ENCODE measurements around the gene ZNF25. TPM values are rescaled to one million over a fixed set of nuclear protein-coding genes. Genes with fewer than 3 reads are reported as not detected.

Gene ZNF25
- total and polyA plus RNA-seq, 2 experiments from 2014 or later, result 0.23 to 0.76 TPM

GRCh38 chr10:37906382-37906781, 70.1 kb downstream of the ZNF25 start:
- TF ChIP-seq ZNF114 (CRISPR knock-in tag; IDR thresholded peaks at IDR 0.05) (no peak), ETS1 (IDR thresholded peaks at IDR 0.05) (no peak), STAT1 (IDR thresholded peaks at IDR 0.05; ENCODE audit: unreplicated experiment) (no peak), REST (IDR thresholded peaks at IDR 0.05; ENCODE audit: unreplicated experiment) (no peak), ZNF331 (CRISPR knock-in tag; IDR thresholded peaks at IDR 0.05; ENCODE audit: low read depth) (no peak), EZH2 (IDR thresholded peaks at IDR 0.05; ENCODE audit: low read depth, unreplicated experiment) (no peak), NANOG (IDR thresholded peaks at IDR 0.05; ENCODE audit: borderline replicate concordance) (no peak), POLR2AphosphoS5 (IDR thresholded peaks at IDR 0.05; ENCODE audit: low read depth) (no peak), CTCF (conservative IDR thresholded peaks at IDR 0.05; ENCODE audit: low read depth in 2 of 2) (no peak), EZH2phosphoT487 (IDR thresholded peaks at IDR 0.05; ENCODE audit: unreplicated experiment) (no peak), CREB1 (CRISPR knock-in tag; IDR thresholded peaks at IDR 0.05; ENCODE audit: low read depth) (no peak), JUNB (IDR thresholded peaks at IDR 0.05; ENCODE audit: unreplicated experiment) (no peak), ZNF462 (CRISPR knock-in tag; IDR thresholded peaks at IDR 0.05) (no peak)
- Histone ChIP-seq H3K4me1 (ENCODE audit: insufficient read depth) (no peaks in the 10 kb centered on the region), H3K36me3 (ENCODE audit: insufficient read depth) (no peaks in the 10 kb centered on the region), H3K4me2 (no peak overlapping the region), H4K20me1 (replicated peaks; ENCODE audit: insufficient read depth) (no peaks in the 10 kb centered on the region), H3F3A (replicated peaks; ENCODE audit: low read depth) (no peaks in the 10 kb centered on the region), H3K27ac (ENCODE audit: low read depth) (no peak overlapping the region), H2AFZ (no peak overlapping the region), H3K9me2 (ENCODE audit: insufficient read depth) (no peaks in the 10 kb centered on the region), H3K27me3 (ENCODE audit: insufficient read depth) (no peaks in the 10 kb centered on the region), H3K79me2 (replicated peaks; ENCODE audit: insufficient read depth) (no peaks in the 10 kb centered on the region), H3K4me3 (no peak overlapping the region)
- no peak overlapping the region for H3K27ac Mint-ChIP-seq
- H3K36me3 Mint-ChIP-seq (ENCODE audit: low read depth), result peaks cover 24% of the 10 kb centered on the region
- ATAC-seq, result no peak
- no peaks in the 10 kb centered on the region for H3K4me1 Mint-ChIP-seq
- H3K9me3 Mint-ChIP-seq, result peaks cover 82% of the 10 kb centered on the region
- no peak overlapping the region for H3K4me3 Mint-ChIP-seq
- no peak for DNase-seq (ENCODE audit: low spot score)
- no peaks in the 10 kb centered on the region for H3K27me3 Mint-ChIP-seq (ENCODE audit: insufficient read depth, low read depth, poor library complexity)

Measured in GM23338 (cell line).